Dedifferentiated amniotic fluid mesenchymal stem cell (primary cell): ENCODE data around the gene CIC.

ENCODE experiments used
- DNase-seq: peaks from one replicate; pipeline ENCODE4 v3.0.0-alpha.2; 2016; ENCODE audit errors: extremely low spot score

Gene CIC

DNA sequence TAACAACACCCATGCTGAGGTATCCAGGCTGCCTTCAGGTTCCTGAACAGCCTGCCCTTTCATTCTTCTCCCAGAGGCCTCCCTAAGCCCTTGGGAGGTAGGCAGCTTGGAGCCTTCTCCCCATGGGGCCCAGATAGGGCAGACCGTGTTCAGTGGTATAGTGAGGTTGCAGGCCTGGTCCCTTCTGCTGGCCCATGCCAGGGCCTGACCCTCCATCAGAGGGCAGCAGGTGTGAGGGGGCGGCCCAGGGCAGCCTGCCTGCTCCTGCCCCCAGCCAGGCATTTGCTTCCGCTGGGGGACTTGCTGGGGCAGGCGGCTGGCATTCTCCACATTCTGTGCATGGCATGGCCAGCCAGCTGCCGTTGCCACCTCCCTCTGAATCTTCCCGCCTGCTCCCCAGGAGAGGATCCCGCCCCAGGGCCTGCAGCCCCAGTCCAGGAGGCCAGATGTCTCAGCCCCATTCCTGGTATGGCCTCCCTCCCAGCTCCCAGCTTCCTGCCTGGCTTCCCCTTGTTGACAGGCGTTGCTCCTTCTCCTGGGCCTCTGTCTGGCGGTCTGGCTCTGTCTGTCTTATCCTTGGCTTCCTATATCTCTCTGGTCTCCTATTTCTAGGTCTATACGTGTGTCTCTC is 8.9 kb downstream of the CIC start:
- DNase-seq, result no peak

DNA sequence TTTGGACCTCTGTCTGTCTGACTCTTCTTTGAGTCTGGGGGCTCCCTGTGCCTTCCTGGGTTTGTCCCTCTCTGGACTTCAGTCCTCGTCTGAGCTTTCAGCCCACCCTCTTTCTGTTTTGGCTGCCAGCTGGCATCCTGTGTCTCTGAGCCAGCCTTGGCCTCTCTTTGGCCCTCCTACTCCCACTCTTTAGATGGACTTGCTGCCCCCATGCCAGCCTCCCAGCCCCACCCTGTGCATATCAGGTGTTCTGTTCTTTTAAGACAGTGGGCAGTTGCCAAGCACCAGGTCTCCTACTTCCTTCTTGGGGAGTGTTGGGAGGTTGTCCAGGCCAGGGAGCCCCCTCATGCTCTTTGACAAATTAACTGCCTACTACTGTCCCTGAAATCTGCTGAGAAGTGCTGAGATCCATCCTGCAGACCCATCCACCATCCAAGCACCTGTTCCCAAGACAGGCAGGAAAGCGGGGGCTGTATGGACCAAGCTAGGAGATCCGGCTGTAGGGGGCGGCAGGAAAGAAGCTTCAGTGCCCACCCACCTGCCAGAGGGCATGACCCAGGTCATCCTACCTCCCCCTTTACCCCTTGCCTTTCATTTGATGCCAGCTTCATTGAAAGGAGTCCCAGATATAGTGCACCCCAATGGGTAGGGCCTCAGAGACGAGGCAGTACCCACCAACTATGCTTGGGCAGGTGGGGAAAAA is 9.6 kb downstream of the CIC start:
- DNase-seq, result no peak

DNA sequence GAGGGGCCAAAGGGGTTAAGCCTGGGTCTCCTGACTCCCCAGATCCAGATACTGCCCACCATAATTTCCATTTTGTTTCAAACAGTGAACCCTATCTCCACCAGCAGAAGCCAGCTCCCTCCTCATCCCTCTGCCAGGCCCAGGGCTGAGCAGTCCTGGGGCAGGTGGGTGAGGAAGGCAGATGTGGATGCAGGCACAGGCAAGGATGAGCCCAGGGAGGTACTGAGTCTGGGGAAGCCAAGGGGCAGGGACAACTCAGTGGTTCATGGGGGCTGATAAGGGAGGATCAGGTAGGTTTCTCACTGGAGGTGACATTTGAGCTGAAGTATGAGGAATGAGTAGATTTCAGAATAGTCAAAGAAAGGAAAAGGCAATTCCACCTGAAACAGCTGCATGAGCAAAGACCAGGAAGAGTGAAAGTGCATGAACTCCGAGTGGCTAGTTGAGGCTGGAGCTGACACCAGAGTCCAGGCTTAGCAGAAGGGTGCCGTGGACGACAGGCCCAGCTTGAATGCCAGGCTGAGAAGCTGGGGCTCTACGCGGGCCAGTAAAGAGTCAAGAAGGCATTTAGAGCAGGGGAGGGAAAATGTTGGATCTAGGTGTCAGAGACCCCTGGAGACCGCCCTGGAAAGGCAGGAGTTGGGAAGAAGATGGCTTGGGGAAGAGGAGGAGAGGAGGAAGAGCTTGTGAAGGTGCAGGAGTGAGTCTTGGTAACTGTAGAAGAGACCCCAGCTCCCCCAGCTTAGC is 10.3 kb downstream of the CIC start:
- DNase-seq, result no peak

DNA sequence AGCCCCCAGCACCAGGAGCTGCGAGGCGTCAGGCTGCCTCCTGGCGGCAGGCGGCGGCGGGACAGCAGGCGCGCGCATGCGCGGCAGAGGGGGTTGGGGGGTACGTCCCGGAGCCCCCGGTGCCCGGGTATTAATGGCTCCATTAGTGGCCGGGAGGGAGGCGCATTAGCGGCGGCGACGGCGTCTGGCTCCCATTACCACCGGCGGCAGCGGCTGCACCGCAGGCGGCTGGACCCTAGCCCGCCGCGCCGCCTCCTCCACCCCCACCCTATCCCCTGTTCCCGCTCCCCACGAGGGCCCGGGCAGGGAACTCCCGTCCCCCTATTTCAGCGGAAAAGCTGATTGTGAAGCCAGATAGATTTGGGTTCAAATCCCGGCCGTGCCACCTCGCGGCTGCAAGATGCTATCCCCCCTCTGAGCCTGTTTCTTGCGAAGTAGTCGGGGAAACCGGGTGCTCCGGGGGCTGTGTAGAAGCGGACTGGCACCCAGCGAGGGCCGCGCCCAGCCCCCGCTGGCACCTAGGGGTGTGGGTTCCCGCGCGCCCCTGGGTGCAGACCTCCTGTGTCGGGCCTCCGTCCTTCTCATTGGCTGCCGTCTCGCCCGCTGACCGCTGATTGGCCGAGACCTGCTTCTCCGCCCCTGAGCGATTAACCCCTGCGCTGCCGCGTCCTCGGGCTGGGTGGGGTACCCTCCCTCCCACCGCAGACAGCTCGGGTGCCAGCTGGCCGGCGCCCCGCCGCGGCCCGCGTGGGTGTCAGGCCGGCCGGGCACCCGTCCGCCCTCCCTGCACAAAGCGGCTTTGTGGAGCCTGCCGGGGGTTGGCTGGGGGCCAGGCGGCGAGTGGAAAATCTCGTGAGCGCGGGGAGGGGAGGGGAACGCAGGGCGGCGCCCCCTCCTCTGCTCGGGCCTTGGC is 11.1 kb downstream of the CIC start:
- DNase-seq, result peak; percentile 93

DNA sequence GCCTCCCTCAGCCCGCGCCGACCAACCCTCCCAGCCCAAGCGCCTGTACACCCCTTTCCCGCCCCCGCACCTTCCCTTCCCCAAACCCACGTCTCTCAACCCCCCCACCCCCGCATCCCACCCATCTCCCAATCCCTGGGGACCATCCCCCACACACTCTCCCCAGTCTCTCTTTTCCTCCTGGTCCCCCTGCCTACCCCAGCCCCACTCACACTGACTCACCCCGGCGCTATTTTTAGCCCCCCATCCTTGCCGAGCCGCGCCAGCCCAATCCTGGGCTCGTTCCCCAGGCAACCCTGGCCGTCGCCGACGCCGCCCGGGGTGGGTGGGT is 11.7 kb downstream of the CIC start:
- no peak for DNase-seq

DNA sequence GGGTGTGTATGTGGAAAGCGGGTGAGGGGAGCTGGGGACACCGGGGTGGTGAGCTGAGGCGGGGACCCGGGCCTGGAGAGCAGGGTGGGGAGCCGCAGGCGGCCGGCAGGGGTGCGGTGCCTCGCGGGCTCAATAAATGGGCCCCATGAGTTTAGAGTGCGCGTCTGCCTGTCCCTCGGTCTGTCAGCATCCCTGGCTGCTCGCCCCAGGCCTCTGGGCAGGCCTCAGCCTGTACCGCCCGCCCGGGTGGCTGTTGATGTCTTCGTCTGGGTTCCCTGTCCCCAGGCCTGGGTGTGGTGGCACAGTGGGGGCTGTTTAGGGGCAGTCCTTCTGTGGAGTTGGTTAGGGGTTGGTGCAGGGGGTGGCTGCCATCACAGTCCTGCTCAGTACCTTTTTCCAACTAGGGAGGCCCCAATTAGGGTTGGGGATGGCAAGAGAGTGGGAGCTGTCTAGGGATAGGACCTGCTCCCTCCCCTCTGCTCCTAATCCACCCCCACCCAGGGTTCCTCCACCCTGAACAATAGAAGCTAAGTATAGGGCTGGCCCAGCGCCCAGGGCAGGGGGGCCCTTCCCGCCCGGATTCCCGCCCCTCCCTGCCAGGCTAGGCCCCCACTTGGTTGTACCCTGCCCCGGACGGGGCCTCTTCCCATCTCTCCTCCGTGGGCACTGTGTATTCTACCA is 12.2 kb downstream of the CIC start:
- no peak for DNase-seq

DNA sequence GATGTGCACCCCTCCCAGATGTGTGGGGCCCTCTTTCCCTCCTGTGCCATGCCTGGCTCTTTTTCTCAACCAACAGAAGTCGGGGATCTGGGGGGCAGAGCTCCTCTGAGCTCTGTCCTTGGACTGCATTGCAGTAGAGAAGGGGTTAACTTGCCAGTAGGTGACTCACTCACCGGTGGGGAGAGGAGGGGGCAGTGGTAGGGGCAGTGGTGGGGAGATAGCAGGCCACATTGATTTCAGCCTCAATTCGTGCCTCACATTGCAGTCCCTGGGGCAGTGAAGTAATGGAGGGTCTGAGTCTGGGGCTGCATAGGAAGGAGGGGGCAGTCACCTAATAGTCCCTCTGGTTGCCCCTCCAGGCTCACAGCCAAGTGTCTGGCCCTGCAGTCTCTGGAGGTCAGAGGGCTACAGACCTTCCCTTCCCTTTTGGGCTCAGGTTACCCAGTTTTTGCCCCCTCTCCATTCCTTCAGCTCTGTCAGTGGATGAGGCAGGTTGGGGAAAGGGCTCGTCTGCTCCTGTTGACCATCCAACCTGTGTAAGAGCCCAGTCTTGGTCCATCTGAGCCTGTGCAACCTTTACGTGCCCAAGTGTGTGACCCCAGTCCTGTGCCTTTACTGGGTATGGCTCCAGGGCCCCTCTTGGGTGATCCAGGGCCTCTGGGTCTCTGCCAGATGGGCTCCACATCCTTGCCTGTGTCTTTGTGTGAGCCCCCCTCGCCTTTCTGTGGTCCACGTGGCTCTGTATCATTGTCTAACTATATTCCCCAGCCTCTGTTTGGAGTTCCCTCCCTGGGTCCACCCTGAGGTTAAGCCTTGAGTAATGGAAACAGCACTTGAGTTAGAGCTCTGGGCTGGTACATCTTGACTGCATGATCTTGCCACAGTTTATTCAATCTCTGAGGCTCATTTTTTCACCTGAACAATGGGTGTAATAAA is 13.0 kb downstream of the CIC start:
- peak; percentile 42 for DNase-seq

DNA sequence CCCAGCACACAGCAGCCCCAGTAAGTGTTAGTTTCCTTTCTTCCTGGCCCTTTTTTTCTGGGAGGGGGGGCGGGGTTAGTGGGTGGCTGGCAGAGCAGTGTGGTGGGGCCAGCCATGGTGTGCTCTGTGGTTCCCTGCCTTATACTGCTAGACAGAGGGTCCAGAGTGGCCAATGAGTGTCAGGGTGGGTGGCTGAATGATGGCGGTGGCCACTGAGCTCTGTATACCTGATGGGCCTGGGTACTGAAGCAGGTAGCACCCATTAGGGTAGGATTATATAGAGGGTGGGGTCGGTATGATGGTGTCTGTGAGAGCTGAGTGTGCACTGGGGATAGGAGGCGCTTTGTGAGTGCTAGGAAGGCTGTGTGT is 13.8 kb downstream of the CIC start:
- DNase-seq, result no peak

DNA sequence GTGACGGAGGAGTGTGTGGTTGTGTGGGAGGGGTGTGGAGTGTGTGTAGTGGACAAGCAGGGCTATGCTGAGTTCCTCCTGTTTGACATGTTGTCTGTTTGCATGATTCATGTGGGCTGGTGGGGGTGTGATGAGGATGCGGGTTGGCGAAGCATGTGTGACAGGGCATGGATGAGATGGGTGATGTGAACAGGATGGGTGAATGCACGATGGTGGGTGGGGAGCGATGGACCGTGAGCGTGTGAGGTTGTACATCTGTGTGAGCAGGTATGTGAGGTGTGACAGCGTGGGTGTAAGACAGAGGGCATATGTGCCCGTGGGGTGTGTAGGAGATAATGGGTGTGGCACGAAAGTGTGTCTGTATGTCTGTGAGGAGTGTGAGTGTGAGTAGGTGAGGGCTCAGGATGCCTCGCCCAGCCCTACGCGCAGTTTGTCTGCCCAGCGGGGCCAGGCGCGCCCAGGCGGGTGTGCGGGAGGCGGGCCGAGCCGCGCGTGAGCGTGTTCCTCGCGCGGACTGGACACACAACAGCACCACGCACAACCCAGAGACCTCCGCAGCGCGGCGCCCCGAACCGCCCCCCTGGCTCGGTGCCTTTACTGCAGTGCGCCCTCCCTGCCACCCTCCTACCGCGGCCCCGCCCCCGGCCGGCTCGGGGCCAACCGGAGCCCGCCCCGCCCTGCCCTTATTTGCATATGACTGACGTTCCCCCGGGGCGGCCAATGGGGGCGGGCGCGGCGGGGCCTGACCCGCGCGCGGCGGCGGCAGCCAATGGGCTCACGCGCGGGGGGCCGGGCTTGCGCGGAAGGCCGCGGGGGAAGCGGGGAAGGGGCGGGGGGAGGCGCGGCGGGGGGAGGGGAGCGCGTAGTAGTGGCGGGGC is 14.4 kb downstream of the CIC start:
- DNase-seq, result peak; percentile 90

DNA sequence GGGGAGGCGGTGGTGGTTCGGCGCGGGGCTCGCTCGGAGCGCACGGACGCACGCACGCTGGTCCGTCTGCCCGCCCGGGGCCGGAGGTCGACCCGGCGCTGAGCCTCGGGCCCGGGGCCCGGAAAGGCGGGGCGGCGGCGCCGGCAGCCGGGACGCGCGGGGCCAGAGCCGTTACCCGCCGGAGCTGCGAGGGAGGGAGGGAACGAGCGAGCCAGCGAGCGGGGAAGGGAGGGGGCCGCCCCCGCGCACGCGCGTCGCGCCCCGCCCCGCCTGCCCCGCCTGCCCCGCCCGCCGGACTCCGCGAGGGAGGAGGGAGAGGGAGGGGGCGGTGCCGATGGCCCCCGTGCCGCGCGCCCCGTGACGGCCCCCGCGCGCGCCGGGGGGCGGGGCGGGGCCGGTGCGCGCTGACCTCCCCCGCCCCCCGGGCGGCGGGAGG is 15.0 kb downstream of the CIC start:
- peak; percentile 74 for DNase-seq

DNA sequence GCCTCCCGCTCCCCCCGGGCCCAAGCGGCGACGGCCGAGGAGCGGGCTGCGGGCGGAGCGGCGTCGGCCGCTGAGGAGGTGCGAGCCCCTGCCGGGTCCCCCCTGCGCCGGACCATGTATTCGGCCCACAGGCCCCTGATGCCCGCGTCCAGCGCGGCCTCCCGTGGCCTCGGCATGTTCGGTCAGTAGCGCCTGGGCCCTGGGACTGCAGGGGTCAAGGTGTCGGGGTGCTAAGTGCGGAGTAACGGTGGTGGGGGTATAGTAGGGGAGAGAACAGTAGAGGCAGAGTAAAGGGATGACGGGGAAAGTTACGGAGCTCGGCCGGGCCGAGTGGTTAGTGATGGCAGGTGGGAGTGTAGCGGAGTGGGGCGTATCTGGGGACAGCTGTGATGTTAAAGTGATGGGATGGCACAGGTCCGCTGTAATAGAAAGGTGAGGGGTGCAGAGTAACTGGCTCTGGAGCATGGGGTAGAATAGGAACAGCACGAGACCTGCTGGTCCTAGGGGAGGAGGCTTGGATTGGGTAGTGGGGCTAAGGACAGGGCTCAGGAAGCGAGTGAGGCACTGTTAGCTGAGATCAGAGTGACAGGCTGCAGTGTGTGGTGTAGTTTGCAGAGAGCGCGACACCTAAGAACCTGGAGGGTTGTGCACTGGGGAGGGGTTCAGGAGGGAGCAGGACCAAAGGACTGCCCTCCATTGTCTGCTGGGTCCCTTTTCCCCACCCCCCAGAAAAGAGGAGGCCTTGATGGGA is 15.7 kb downstream of the CIC start:
- no peak for DNase-seq

DNA sequence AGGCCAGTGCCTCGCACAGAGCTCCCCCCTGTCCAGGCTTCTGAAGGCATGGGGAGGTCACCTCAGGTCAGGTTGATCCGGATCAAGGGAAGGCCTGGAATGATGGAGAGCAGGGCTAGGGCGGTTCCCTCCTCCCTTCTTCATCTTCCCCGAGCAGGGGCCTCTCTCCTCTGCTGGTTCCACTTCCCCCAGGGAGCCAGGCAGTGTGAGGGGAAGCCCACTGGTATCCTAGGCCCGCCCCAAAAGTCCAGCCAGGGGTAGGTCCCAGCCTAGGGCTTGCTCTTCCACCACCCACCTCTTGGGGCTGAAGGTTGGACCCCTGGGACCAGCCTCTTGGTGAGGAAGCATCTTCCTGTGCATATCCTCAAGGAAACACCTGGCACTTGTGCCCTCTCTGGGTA is 16.5 kb downstream of the CIC start:
- DNase-seq, result no peak

DNA sequence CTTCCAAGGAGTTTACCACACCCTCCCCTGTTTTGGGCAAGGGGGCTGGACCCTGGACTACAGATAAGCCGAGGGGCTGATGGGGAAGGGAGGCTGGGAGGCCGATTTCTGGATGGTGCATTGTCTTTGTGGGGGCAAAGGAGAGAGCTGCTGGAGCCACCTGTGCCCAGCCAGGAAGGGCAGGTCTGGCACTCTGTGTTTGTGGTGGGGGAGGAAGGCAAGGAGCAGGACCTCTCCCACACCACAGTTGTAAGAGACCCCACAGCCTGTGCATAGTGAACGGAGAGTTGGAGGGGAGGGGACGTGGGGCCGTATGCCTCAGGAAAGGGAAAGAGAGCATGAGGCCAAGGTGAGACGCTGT is 16.9 kb downstream of the CIC start:
- no peak for DNase-seq

DNA sequence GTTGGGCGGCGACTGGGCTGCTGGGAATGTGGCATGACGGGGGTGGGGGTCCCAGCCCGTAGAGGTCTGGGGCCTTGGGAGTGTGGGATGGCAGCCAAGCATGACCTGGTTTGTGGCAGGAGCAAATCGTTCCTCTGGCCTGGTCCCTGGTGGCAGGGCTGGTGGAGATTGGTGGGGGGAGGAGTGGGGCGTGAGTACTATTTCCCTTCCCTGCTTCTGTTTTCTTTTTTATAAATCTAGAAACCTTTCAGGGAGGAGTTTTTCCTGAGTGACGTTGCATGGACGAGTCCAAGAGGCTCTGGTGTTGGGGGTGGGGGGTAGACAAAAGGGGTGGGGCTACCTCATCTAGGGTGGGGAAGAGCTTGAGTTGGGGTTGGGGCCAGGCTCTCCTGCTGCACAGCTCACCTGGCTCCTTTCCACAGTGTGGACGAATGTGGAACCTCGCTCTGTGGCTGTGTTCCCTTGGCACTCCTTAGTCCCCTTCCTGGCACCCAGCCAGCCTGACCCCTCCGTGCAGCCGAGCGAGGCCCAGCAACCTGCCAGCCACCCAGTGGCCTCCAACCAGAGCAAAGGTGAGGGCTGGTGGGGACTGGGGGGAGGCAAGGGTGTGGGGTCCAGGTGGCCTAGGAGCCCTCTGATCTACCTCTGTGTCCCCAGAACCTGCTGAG is 17.4 kb downstream of the CIC start:
- no peak for DNase-seq

DNA sequence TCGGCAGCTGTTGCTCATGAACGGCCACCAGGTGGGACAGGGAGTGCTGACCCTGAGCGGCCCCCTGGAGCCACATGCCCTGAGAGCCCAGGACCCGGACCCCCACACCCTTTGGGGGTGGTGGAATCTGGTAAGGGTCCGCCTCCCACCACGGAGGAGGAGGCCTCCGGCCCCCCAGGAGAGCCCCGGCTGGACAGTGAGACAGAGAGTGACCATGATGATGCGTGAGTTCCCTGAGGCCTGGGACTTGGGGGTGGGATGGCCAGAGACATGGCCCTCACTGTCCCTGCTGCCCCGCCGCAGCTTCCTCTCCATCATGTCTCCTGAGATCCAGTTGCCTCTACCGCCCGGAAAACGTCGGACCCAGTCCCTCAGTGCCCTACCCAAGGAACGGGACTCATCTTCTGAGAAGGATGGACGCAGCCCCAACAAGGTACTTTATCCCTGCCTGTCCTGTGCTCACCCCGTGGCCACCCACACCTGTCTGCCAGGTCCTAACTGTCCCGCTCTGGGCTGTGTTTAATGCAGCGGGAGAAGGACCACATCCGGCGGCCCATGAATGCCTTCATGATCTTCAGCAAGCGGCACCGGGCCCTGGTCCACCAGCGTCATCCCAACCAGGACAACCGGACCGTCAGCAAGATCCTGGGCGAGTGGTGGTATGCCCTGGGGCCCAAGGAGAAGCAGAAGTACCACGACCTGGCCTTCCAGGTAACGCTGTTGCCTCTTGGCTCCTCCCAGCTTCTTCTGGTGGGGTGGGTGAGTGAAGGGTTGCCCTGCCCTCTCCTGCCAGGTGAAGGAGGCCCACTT is 18.2 kb downstream of the CIC start:
- DNase-seq, result no peak

DNA sequence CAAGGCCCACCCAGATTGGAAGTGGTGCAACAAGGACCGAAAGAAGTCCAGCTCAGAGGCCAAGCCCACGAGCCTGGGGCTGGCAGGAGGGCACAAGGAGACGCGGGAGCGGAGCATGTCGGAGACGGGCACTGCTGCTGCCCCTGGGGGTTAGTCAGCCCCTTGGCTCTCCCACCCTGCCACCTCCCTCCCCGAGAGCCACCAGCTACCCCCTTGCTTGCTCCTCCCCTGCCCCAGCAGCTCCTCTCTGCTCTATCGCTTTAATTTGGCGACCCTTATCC is 18.7 kb downstream of the CIC start:
- DNase-seq, result no peak

DNA sequence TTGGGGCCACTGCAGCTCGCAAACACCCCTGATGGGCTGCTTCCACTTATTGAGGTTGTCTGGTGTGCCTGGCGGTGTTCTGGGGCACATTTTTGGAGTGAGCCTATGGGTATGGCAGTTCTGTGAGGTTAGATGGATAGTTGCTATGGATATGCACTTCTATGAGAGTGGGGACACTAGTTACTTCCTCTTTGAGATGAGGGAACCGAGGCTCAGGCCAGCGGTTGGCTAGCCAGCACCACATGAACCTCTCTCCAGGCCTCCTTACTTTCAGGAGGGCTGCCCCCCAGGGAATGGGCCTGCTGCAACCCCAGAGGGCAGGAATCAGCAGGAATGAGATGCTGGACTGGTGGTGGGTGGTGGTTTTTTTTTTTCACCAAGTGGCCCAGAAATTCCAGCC is 19.3 kb downstream of the CIC start:
- DNase-seq, result no peak
